GM12865 (cell line): Measurements from ENCODE around the gene RHBDL1.
A peak's percentile ranks its signal among the peaks of the same experiment; 100 is the strongest.

Experiments used
- DNase-seq: peaks from one replicate; pipeline ENCODE4 v3.0.0; 2010; ENCODE audit warnings: low read depth
- H3K4me3 ChIP-seq: 2 replicates; pipeline ENCODE4 v1.5.1; 2011; ENCODE audit warnings: mild to moderate bottlenecking, low read depth, low read length, control low read depth
- CTCF ChIP-seq: IDR thresholded peaks from 2 replicates; pipeline ENCODE4 v1.5.1; 2011; ENCODE audit warnings: low read length, control low read depth, low read depth, inconsistent platforms; ENCODE audit not compliant: insufficient read depth; ENCODE audit errors: missing control alignments

Gene RHBDL1

GRCh38 chr16:649631-650030 is 25.8 kb upstream of the RHBDL1 start:
- no peak for TF ChIP-seq CTCF
- H3K4me3 ChIP-seq, result peak overlapping the region; percentile 75
- DNase-seq, result peak; percentile 49

GRCh38 chr16:651844-652243 is 23.6 kb upstream of the RHBDL1 start:
- no peak for DNase-seq
- no peak overlapping the region for H3K4me3 ChIP-seq

GRCh38 chr16:652454-653305 is 22.8 kb upstream of the RHBDL1 start:
- TF ChIP-seq CTCF, result no peak
- DNase-seq, result no peak
- no peak overlapping the region for H3K4me3 ChIP-seq

More at GRCh38 chr16:651844-652243, 23.6 kb upstream of the RHBDL1 start:
- TF ChIP-seq CTCF, result no peak

GRCh38 chr16:654034-654433 is 21.4 kb upstream of the RHBDL1 start:
- H3K4me3 ChIP-seq, result no peak overlapping the region
- no peak for TF ChIP-seq CTCF

GRCh38 chr16:657487-657886 is 18.0 kb upstream of the RHBDL1 start:
- no peak for TF ChIP-seq CTCF

More at GRCh38 chr16:654034-654433, 21.4 kb upstream of the RHBDL1 start:
- no peak for DNase-seq

GRCh38 chr16:658679-659571 is 16.5 kb upstream of the RHBDL1 start:
- no peak overlapping the region for H3K4me3 ChIP-seq
- DNase-seq, result no peak
- TF ChIP-seq CTCF, result no peak

More at GRCh38 chr16:657487-657886, 18.0 kb upstream of the RHBDL1 start:
- no peak overlapping the region for H3K4me3 ChIP-seq
- no peak for DNase-seq
